Stomach (tissue), 4 donors: ENCODE data around the gene FBXO10.

Experiments
- POLR2A ChIP-seq, 4 donors: fragments of 450-650 bp; IDR thresholded peaks; one replicate each; pipeline ENCODE4 v1.6.1; 2016; ENCODE audit warnings: antibody characterized with exemption in 4 of 4, control low read depth in 2 of 4, mild to moderate bottlenecking in 1 of 4, moderate library complexity in 1 of 4
- POLR2AphosphoS5 ChIP-seq, 3 donors: sonication (generic); formaldehyde crosslinking; IDR thresholded peaks; one replicate each; pipeline ENCODE4 v1.6.1; 2016; ENCODE audit warnings: antibody characterized with exemption in 3 of 3
- TF ChIP-seq, protein P1 (sequence below), 7 experiments: fragments of 450-650 bp in 4 of 7; fragments of 200-600 bp in 3 of 7; sonication (generic) in 3 of 7; IDR thresholded peaks; one replicate each; pipeline ENCODE4 v1.5.1; 2016 to 2019; ENCODE audit warnings: antibody characterized with exemption in 7 of 7, control low read depth in 2 of 7, mild to moderate bottlenecking in 1 of 7

GRCh38 chr9:37622462-37622861, 46.3 kb upstream of the FBXO10 start:
- TF ChIP-seq, protein P1, sequence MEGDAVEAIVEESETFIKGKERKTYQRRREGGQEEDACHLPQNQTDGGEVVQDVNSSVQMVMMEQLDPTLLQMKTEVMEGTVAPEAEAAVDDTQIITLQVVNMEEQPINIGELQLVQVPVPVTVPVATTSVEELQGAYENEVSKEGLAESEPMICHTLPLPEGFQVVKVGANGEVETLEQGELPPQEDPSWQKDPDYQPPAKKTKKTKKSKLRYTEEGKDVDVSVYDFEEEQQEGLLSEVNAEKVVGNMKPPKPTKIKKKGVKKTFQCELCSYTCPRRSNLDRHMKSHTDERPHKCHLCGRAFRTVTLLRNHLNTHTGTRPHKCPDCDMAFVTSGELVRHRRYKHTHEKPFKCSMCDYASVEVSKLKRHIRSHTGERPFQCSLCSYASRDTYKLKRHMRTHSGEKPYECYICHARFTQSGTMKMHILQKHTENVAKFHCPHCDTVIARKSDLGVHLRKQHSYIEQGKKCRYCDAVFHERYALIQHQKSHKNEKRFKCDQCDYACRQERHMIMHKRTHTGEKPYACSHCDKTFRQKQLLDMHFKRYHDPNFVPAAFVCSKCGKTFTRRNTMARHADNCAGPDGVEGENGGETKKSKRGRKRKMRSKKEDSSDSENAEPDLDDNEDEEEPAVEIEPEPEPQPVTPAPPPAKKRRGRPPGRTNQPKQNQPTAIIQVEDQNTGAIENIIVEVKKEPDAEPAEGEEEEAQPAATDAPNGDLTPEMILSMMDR (IDR thresholded peaks at IDR 0.05): no peak
- TF ChIP-seq POLR2AphosphoS5 (IDR thresholded peaks at IDR 0.05): no peak
- TF ChIP-seq POLR2A (IDR thresholded peaks at IDR 0.05): no peak
